ENCODE measurements around the gene URB2.

Gene URB2

DNA sequence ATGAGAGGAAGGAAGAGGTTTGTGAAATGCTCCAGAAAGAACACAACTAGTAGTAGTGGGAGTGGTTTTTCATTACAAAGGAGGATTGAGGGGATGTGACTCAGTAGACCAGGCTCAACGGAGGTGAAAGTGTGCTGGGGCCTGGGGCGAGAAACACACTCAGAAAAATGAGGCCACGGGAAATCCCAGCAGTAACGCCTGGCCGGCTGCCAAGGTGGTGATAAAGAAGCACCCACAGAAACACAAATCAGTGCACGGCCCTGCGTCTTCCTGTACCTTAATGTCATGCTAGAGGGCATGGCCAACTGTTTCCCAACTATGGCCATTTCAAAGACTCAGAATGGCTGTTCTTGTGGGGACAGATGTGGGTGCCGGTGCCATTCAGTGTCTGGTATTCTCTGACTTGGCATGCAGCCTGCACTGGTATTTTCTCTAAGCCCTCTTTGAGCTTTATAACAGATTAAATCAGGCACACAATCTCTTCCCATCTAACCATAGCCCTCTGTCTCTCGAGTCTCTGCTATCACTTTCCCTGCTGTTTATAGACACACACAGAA lies 38.2 kb downstream of the URB2 start:
- H3K4me3 ChIP-seq (ENCODE audit: low read depth, low read length) = no peak overlapping the region
- TF ChIP-seq, protein P1, sequence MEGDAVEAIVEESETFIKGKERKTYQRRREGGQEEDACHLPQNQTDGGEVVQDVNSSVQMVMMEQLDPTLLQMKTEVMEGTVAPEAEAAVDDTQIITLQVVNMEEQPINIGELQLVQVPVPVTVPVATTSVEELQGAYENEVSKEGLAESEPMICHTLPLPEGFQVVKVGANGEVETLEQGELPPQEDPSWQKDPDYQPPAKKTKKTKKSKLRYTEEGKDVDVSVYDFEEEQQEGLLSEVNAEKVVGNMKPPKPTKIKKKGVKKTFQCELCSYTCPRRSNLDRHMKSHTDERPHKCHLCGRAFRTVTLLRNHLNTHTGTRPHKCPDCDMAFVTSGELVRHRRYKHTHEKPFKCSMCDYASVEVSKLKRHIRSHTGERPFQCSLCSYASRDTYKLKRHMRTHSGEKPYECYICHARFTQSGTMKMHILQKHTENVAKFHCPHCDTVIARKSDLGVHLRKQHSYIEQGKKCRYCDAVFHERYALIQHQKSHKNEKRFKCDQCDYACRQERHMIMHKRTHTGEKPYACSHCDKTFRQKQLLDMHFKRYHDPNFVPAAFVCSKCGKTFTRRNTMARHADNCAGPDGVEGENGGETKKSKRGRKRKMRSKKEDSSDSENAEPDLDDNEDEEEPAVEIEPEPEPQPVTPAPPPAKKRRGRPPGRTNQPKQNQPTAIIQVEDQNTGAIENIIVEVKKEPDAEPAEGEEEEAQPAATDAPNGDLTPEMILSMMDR (IDR thresholded peaks at IDR 0.05; ENCODE audit: low read depth, low read length) = no peak
- DNase-seq (ENCODE audit: low read depth, low spot score) = peak; percentile 46
- in situ Hi-C loops (cut with HindIII; ENCODE audit: low sequenced_read_pairs) = no loop called here

DNA sequence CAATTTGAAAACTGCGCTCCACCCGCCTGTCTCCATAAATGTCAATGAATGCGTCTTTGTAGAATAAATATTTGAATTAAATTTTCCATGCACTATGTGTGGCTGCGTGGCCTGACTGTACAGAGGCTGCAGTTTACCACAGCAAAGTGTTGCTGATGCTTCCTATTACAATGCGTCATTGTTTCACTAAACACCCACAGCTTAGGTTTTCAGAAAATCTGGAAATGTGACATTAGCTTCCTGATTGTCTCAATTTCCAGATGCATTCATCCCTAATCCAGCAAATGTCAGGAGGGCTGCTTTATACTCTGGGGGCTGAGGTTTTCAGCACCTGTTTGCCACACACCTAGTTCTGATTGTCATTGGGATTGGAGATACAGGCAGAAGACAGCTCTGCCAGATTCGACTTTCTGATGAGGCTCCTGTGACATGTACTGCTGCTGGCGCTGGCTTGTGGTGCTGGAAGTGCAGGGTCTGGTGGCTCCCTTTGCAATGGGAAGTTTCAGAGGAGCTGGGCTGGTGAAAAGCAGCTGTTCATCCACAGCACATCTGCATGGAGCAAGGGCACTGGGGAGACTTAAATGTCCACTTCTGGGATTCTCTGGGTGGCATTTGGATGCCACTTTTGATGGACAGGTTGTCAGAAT lies 40.0 kb downstream of the URB2 start:
- TF ChIP-seq, protein P1 (IDR thresholded peaks at IDR 0.05; ENCODE audit: low read depth, low read length) = no peak
- in situ Hi-C loops (cut with HindIII; ENCODE audit: low sequenced_read_pairs) = no loop called here
- no peak for DNase-seq (ENCODE audit: low read depth, low spot score)
- H3K4me3 ChIP-seq (ENCODE audit: low read depth, low read length) = no peak overlapping the region

DNA sequence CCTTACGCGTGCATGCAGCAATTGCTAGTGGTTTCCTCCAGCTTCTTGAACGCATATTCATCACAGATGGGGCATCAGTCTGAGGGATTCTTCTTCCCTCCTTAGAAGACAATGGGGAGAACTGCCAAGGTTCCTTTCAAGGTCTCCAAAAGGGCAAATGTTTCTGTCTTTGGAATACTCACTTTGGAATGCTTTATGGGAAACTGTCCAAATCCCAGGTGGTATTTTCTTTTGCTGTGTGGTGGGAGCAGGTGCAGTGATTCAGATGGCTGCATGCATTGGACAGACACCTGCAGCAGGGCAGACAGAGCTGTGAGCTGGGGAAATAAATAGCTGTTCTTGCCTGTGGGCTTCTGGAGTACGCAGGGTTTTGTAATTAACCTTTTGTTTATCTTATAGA lies 40.5 kb downstream of the URB2 start:
- DNase-seq (ENCODE audit: low read depth, low spot score) = no peak
- H3K4me3 ChIP-seq (ENCODE audit: low read depth, low read length) = no peak overlapping the region
- in situ Hi-C loops (cut with HindIII; ENCODE audit: low sequenced_read_pairs) = no loop called here
- TF ChIP-seq, protein P1 (IDR thresholded peaks at IDR 0.05; ENCODE audit: low read depth, low read length) = no peak

DNA sequence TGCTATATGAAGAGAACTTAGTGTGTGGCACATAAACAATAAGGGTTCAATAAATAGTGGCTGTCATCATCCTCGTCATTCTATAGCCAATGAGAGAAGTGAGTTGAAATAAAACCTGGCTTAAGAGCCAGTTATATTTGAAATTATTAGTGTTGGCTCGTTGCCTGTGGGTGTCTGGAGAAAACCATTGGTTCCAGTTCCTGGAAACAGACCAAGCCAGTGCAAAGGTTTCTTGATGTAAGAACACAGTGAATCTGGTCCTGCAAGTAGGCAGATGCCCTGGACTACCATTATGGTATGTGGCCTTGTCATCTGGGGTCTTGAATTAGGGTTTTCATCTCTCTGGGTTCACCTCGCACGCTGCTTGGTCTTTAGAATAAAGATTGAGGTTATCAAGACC lies 43.3 kb downstream of the URB2 start:
- in situ Hi-C loops (cut with HindIII; ENCODE audit: low sequenced_read_pairs) = no loop called here
- no peak overlapping the region for H3K4me3 ChIP-seq (ENCODE audit: low read depth, low read length)
- TF ChIP-seq, protein P1 (IDR thresholded peaks at IDR 0.05; ENCODE audit: low read depth, low read length) = no peak
- peak; percentile 60 for DNase-seq (ENCODE audit: low read depth, low spot score)

DNA sequence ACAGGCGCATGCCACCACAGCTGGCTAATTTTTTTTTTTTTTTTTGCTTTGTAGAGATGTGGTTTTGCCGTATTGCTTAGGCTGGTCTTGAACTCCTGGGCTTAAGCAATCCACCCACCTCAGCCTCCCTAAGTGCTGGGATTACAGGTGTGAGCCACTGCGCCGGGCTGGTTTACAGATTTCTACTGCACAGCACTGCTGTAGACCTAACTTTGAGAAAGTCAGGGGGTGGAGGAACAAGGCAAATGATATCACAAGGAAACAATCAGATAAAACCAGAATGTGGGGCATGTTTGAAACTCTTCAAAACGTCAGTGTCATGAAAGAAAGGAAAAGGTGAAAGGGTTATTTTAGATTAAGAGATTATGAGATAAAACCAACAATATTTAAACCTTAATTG lies 45.3 kb downstream of the URB2 start:
- in situ Hi-C loops (cut with HindIII; ENCODE audit: low sequenced_read_pairs) = no loop called here
- no peak overlapping the region for H3K4me3 ChIP-seq (ENCODE audit: low read depth, low read length)
- no peak for DNase-seq (ENCODE audit: low read depth, low spot score)
- TF ChIP-seq, protein P1 (IDR thresholded peaks at IDR 0.05; ENCODE audit: low read depth, low read length) = no peak

DNA sequence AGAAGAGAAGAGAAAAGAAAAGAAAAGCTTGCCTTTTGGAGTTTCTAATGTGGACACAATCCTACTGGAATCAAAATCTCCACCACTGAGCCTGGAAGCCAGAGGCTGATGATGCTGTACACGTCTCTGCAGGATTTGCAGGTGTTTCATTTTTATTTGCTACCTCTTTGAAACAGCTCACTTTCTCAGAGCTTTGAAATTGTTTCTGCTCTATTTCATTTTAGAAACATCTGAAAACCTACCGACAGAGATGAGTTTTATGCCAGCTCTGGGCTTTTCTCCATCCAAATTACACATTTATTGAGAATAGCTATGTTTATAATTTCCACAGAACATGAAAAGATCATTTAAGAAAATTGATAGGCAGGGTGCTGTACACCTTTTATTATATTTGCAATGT lies 46.2 kb downstream of the URB2 start:
- in situ Hi-C loops (cut with HindIII; ENCODE audit: low sequenced_read_pairs) = no loop called here
- no peak overlapping the region for H3K4me3 ChIP-seq (ENCODE audit: low read depth, low read length)
- DNase-seq (ENCODE audit: low read depth, low spot score) = no peak
- TF ChIP-seq, protein P1 (IDR thresholded peaks at IDR 0.05; ENCODE audit: low read depth, low read length) = no peak
